C4-2B (cell line): ENCODE measurements around the gene PAX4.

Experiments used
- CTCF ChIP-seq: fragments of 450-650 bp; conservative IDR thresholded peaks from 2 replicates; pipeline ENCODE4 v1.5.1; 2017; ENCODE audit warnings: mild to moderate bottlenecking
- ZFX ChIP-seq: fragments of 450-650 bp; IDR thresholded peaks from 2 replicates; pipeline ENCODE4 v1.6.1; 2017

- no peak for TF ChIP-seq CTCF
- TF ChIP-seq ZFX = no peak
Measured at GRCh38 chr7:127582361-127582760, 35.6 kb downstream of the PAX4 start.
